Ovary (tissue), 9 donors: Measurements from ENCODE around the gene SSU72. TPM values are rescaled to one million over a fixed set of nuclear protein-coding genes. Genes with fewer than 3 reads are reported as not detected.
"Not testable (repeated sequence)": the region's sequence is repeated elsewhere in the genome, so short reads cannot be mapped to it uniquely, and the experiment has no call there.

Source experiments
- DNase-seq, 5 donors: peaks; one replicate each; pipeline ENCODE4 v3.0.0-alpha.2; 2019 to 2020
- H3K27ac ChIP-seq, 2 donors: fragments of 200-600 bp; one replicate each; pipeline versions ENCODE4 v1.5.1 to v1.8.0; 2019 to 2022
- H3K27me3 ChIP-seq: fragments of 200-600 bp; one replicate; pipeline ENCODE4 v1.8.0; 2022
- H3K36me3 ChIP-seq: fragments of 200-600 bp; sonication (generic); one replicate; pipeline ENCODE4 v1.5.1; 2019
- H3K4me1 ChIP-seq: one replicate; pipeline ENCODE4 v1.8.1; 2013; ENCODE audit warnings: mild to moderate bottlenecking, moderate library complexity; ENCODE audit not compliant: insufficient read depth
- H3K4me3 ChIP-seq: fragments of 200-600 bp; sonication (generic); one replicate; pipeline ENCODE4 v1.5.1; 2017
- H3K9me3 ChIP-seq, 2 donors: fragments of 200-600 bp in 1 of 2; sonication (generic) in 1 of 2; one replicate each; pipeline versions ENCODE4 v1.5.1 to v1.8.1; 2013 to 2019; ENCODE audit warnings: mild to moderate bottlenecking in 1 of 2, moderate library complexity in 1 of 2
- EP300 ChIP-seq: sonication (generic); formaldehyde crosslinking; IDR thresholded peaks from one replicate; pipeline ENCODE4 v1.6.1; 2017; ENCODE audit warnings: antibody characterized with exemption
- POLR2A ChIP-seq: fragments of 450-650 bp; IDR thresholded peaks from one replicate; pipeline ENCODE4 v1.6.1; 2017; ENCODE audit warnings: antibody characterized with exemption, mild to moderate bottlenecking, moderate library complexity
- WGBS, 3 donors: extraction: QIAGEN DNeasy Blood & Tissue Kit in 1 of 3; methylation state at CpG; one replicate each; pipeline versions ENCODE4 v1.1.5 to v1.1.7; 2013 to 2017; 5-methylcytosine and 5-hydroxymethylcytosine counted together
- intact Hi-C, 4 donors: fragments of 100-400 bp; cut with DNase I; formaldehyde crosslinking; loops; one replicate each; pipeline versions ENCODE4 v1.11.0 to v1.15.1; 2022 to 2023
- polyA plus RNA-seq, 2 donors: library from polyadenylated mRNA; stranded (reverse); fragments of 200-250 nt in 1 of 2; fragments of 350-450 nt in 1 of 2; fragmentation: Illumina TruSeq in 1 of 2; extraction: RNeasy Lipid Tissue Mini Kit (QIAGEN cat#74804) in 1 of 2; gene quantifications; one replicate each; pipeline ENCODE4 v1.2.3, GENCODE V29; 2013 to 2014
- total RNA-seq, 7 donors: library from RNA; depleted of rRNA in 2 of 7; stranded (reverse); fragments of >200 nt in 2 of 7; fragmentation: NEBNext Ultra II Directional in 3 of 7; extraction: Animal tissue kit (Norgen Biotek cat#: 25700) in 3 of 7; gene quantifications; one replicate each; pipeline versions ENCODE4 v1.1.0 to v1.2.4, GENCODE V29; 2016 to 2023
- TF ChIP-seq, protein P1 (sequence below), 3 donors: fragments of 450-650 bp in 2 of 3; fragments of 200-600 bp in 1 of 3; IDR thresholded peaks; one replicate each; pipeline versions ENCODE4 v1.5.1 to v1.8.0; 2016 to 2022; ENCODE audit warnings: antibody characterized with exemption in 3 of 3, mild to moderate bottlenecking in 1 of 3
- donor health status: DM: no; HTN: no; CAD: no; lungs with moderate emphysema.
- donor health status: DM: no; HTN: no; CAD: no.
- donor health status: Bipolar disorder and iron deficiency.
- donor health status: DM: yes; HTN: yes; CAD: no.
- donor health status: DM: no; HTN: no; CAD: no.
- donor health status: DM: yes; HTN: yes; CAD: no.

SSU72 gene
- total and polyA plus RNA-seq, 9 donors, result 72.3 to 119 (median 110) TPM

DNA sequence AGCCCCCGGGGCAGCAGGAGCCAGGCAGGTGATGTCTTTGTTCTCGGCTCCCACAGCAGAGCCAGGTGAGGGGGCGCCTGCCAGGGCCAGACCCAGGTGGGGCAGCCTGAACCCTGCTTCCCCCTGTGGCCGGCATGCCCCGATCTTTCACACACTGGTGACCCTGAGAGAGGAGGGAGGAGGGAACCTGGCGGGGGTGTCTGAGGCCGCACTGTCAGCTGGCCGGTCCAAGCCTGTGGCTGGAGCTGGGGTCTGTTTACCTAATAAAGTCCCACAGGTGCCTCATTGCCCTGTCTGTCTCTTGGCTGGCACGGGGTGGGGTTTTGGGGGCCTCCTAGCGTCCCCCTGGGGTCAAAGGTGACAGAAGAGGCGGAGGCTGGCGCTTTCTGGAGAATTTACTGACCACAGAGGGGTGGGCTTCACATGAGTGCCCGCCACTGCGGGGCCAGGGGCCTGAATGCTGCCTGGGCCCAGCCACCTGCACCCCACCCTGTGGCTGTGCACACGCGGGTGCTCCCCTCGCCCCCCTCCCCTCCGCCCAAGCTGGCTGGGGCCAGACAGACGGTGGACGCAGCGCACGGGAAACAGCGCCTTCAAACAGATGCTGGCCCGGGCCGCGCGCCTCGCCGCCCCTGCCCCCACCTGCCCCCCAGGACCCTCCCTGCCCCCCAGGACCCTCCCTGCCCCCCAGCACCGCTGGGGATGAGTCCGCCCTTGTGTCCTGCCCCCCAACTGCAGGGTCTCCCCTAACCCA, 40.1 kb downstream of the SSU72 start:
- H3K4me1 ChIP-seq, result peaks cover 12% of the 10 kb centered on the region
- intact Hi-C loops, result no loop called here
- TF ChIP-seq POLR2A (no peak), EP300 (no peak)
- TF ChIP-seq, protein P1, sequence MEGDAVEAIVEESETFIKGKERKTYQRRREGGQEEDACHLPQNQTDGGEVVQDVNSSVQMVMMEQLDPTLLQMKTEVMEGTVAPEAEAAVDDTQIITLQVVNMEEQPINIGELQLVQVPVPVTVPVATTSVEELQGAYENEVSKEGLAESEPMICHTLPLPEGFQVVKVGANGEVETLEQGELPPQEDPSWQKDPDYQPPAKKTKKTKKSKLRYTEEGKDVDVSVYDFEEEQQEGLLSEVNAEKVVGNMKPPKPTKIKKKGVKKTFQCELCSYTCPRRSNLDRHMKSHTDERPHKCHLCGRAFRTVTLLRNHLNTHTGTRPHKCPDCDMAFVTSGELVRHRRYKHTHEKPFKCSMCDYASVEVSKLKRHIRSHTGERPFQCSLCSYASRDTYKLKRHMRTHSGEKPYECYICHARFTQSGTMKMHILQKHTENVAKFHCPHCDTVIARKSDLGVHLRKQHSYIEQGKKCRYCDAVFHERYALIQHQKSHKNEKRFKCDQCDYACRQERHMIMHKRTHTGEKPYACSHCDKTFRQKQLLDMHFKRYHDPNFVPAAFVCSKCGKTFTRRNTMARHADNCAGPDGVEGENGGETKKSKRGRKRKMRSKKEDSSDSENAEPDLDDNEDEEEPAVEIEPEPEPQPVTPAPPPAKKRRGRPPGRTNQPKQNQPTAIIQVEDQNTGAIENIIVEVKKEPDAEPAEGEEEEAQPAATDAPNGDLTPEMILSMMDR (IDR thresholded peaks at IDR 0.05), result no peak
- no peak overlapping the region for H3K27ac ChIP-seq
- no peaks in the 10 kb centered on the region for H3K27me3 ChIP-seq
- H3K4me3 ChIP-seq, result no peak overlapping the region
- peaks cover 0 to 5% of the 10 kb centered on the region in 2 donors for H3K9me3 ChIP-seq
- WGBS, 3 donors, result 87 to 91% (median 89%) methylated on average over 24 to 31 of the region's 31 CpGs
- DNase-seq, result peak in 1 of 5 donors; percentile 30
- H3K36me3 ChIP-seq, result no peaks in the 10 kb centered on the region

DNA sequence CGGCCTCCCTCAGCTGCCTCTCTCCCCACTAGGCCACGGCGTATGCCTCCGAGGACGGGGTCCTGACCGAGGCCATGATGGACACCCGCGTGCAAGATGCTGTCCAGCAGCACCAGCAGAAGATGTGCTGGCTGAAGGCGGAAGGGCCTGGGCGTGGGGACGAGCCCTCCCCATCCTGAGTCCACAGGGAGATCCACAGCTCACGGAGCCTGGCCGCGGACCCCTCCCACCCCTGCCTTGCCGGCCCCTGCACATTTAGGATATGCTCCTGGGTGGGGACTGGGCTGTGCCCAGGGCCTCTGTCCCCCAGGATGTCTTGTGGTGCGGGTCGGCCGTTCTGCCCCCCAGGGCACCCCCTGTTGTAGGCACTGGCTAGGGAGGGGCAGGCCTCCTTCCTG, 40.8 kb downstream of the SSU72 start:
- H3K9me3 ChIP-seq, DNase-seq, H3K4me3 ChIP-seq, H3K27me3 ChIP-seq, H3K36me3 ChIP-seq, H3K4me1 ChIP-seq, H3K27ac ChIP-seq, intact Hi-C loops: not testable (repeated sequence)
- 70 to 85% (median 77%) methylated on average over 7 to 18 of the region's 18 CpGs for WGBS, 3 donors

DNA sequence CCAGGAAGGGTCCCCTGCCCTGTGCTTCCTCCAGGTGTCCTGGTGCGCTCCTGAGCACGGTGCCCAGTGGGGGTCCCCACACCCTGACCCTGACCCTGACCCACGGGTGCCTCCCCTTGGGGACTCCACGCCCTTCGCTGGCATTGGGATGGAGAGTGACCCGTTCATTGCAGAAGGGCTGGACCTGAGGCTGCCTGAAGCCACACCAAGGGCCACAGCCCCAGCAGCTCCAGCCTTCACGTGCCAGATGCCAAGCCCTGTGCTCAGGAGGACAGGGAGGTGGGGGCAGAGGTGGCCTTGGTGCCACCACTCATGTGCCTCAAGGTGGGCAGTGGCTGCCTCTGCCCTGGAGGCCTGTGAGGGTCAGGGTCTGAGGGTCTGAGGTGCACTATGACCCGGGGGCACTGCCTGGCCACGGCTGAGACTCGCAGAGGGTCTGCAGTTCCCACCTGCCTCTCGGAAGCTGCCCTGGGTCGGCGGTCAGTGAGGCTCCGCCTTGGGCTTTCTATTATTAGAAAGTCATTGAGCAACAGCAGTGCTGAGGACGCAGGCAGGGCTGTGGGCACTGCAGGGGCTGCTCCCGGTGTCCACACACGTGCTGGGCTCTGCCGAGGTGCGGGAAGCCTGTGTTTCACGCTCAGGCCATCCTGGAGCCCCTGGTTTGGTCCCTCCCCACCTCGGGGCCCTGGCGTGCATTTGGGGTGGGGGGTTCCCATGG, 41.3 kb downstream of the SSU72 start:
- intact Hi-C loops, H3K9me3 ChIP-seq, H3K27ac ChIP-seq, H3K36me3 ChIP-seq, H3K4me1 ChIP-seq, H3K27me3 ChIP-seq, H3K4me3 ChIP-seq: not testable (repeated sequence)
- peak in 1 of 5 donors; percentile 20 for DNase-seq
- WGBS, 3 donors, result 60 to 84% (median 81%) methylated on average over 9 to 22 of the region's 22 CpGs

DNA sequence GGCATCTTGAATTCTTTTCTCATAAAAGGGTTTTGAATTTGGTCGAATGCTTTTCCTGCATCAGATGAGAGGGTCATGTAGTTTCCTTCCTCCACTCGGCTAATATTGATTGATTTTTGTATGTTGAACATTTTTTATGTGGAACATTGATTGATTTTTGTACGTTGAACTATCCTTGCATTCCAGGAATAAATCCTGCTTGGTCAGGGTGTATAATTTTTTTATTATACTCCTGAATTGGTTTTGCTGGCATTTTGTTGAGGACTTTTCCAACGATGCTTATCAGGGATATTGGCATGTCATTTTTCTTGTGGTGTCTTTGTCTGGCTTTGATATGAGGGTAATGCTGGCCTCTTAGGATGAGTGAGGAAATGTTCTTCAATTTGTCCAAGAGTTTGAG, 42.7 kb downstream of the SSU72 start:
- intact Hi-C loops, result no loop called here
- Histone ChIP-seq H3K4me1 (peaks cover 3% of the 10 kb centered on the region), H3K4me3 (no peak overlapping the region), H3K36me3 (no peaks in the 10 kb centered on the region), H3K27me3 (no peaks in the 10 kb centered on the region), H3K27ac (no peak overlapping the region), H3K9me3 (peaks cover 0 to 5% of the 10 kb centered on the region in 2 donors)
- TF ChIP-seq POLR2A, result no peak
- TF ChIP-seq, protein P1 (IDR thresholded peaks at IDR 0.05), result no peak
- no peak for TF ChIP-seq EP300
- no peak for DNase-seq
- 91 to 95% (median 93%) methylated on average over 4 of the region's 4 CpGs for WGBS, 3 donors

DNA sequence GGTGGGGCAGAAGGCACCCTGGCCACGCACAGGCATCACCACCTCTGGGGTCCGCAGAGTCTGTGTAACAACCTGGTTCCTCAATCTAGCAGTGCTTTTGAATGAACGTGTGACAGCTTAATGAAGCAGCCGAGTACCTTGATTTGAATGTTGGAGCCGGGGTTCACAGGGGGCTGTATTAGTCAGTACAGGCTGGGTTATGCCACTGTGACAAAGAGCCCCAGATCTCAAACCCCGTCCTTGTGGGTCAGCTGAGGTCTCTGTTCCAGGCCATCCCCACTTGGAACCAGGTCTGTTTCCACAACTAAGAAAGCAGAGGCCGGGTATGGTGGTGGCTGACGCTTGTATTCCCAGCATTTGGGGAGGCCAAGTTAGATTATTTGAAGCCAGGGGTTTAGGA, 44.7 kb downstream of the SSU72 start:
- H3K36me3 ChIP-seq, result no peaks in the 10 kb centered on the region
- intact Hi-C loops, result no loop called here
- H3K27ac ChIP-seq, result no peak overlapping the region
- no peak overlapping the region for H3K4me3 ChIP-seq
- H3K9me3 ChIP-seq, result peaks cover 0 to 5% of the 10 kb centered on the region in 2 donors
- no peaks in the 10 kb centered on the region for H3K27me3 ChIP-seq
- WGBS, 3 donors, result 95 to 97% (median 95%) methylated on average over 6 to 8 of the region's 8 CpGs
- peaks cover 3% of the 10 kb centered on the region for H3K4me1 ChIP-seq
- TF ChIP-seq, protein P1 (IDR thresholded peaks at IDR 0.05), result no peak
- TF ChIP-seq POLR2A (no peak), EP300 (no peak)
- DNase-seq, result no peak
